Measurements from ENCODE around the gene TRAPPC5. TPM values are rescaled to one million over a fixed set of nuclear protein-coding genes. Genes with fewer than 3 reads are reported as not detected.

Gene TRAPPC5
- total RNA-seq, 3 donors from 2014 or later: 72.5 to 97.0 (median 91.1) TPM

GRCh38 chr19:7678971-7679751 is 1.5 kb upstream of the TRAPPC5 start:
- Histone ChIP-seq H3K9me3 (no peaks in the 10 kb centered on the region), H3K4me1 (ENCODE audit: low read depth) (peaks cover 10% of the 10 kb centered on the region), H3K36me3 (ENCODE audit: low read depth) (no peaks in the 10 kb centered on the region), H3K4me3 (no peak overlapping the region)
- ATAC-seq (peak; percentile 46), DNase-seq (peak in 2 of 3 donors; percentile 51 to 55)
- TF ChIP-seq CTCF (IDR thresholded peaks at IDR 0.05): no peak
- intact Hi-C loops (cut with DNase I, micrococcal nuclease): no loop called here

- H3K4me3 ChIP-seq: no peak overlapping the region
- H3K4me1 ChIP-seq (ENCODE audit: low read depth): peaks cover 10% of the 10 kb centered on the region
- TF ChIP-seq CTCF (IDR thresholded peaks at IDR 0.05): no peak
- no peaks in the 10 kb centered on the region for H3K36me3 ChIP-seq (ENCODE audit: low read depth)
- ATAC-seq (no peak), DNase-seq (no peak)
- intact Hi-C loops (cut with DNase I, micrococcal nuclease): loop anchor here in 1 of 2 donors (5.0 to 10.0 kb wide), 2 partner anchors 113 to 115 kb away; no protein-coding TSS in a partner anchor
- no peaks in the 10 kb centered on the region for H3K9me3 ChIP-seq
Observed at GRCh38 chr19:7679771-7680605, 645 bp upstream of the TRAPPC5 start.

- intact Hi-C loops (cut with DNase I, micrococcal nuclease): loop anchor here in 1 of 2 donors (5.0 to 10.0 kb wide), 2 partner anchors 113 to 114 kb away; no protein-coding TSS in a partner anchor
- no peaks in the 10 kb centered on the region for H3K9me3 ChIP-seq
- H3K4me3 ChIP-seq: peak overlapping the region; percentile 100
- H3K4me1 ChIP-seq (ENCODE audit: low read depth): peaks cover 10% of the 10 kb centered on the region
- ATAC-seq (peak; percentile 69), DNase-seq (peak; percentile 72 to 88 (median 88))
- no peak for TF ChIP-seq CTCF (IDR thresholded peaks at IDR 0.05)
- H3K36me3 ChIP-seq (ENCODE audit: low read depth): no peaks in the 10 kb centered on the region
Observed at GRCh38 chr19:7681340-7682174, 924 bp downstream of the TRAPPC5 start.

GRCh38 chr19:7682175-7682855 is 1.7 kb downstream of the TRAPPC5 start:
- Histone ChIP-seq H3K4me3 (no peak overlapping the region), H3K9me3 (no peaks in the 10 kb centered on the region), H3K36me3 (ENCODE audit: low read depth) (no peaks in the 10 kb centered on the region), H3K4me1 (ENCODE audit: low read depth) (peaks cover 10% of the 10 kb centered on the region)
- no peak for TF ChIP-seq CTCF (IDR thresholded peaks at IDR 0.05)
- ATAC-seq: no peak
- intact Hi-C loops (cut with DNase I, micrococcal nuclease): loop anchor here in 1 of 2 donors (5.0 to 10.0 kb wide), 2 partner anchors 112 to 115 kb away; no protein-coding TSS in a partner anchor
- DNase-seq: no peak

Data from mucosa of descending colon (tissue), 3 donors.